Measurements from ENCODE around the gene PCDH11X. TPM values are rescaled to one million over a fixed set of nuclear protein-coding genes. Genes with fewer than 3 reads are reported as not detected.
A peak's percentile ranks its signal among the peaks of the same experiment; 100 is the strongest.
"Not testable (repeated sequence)": the region's sequence is repeated elsewhere in the genome, so short reads cannot be mapped to it uniquely, and the experiment has no call there.

PCDH11X gene
- total and polyA plus RNA-seq, 7 experiments from 2014 or later: not detected

- DNase-seq, POLR2A ChIA-PET: not testable (repeated sequence)
- H3K4me3 Mint-ChIP-seq: peak overlapping the region in 3 of 10 donors; percentile 22 to 61 (median 36)
Measured at GRCh38 chrX:91781553-91782298, 2.6 kb downstream of the PCDH11X start.

GRCh38 chrX:91782825-91783224 lies 3.6 kb downstream of the PCDH11X start:
- DNase-seq; H3K27ac ChIP-seq (ENCODE audit: low read depth, low read length); H3K36me3 Mint-ChIP-seq; ATAC-seq; CTCF ChIA-PET; H3K4me3 Mint-ChIP-seq; H3K27ac Mint-ChIP-seq; H3K9me3 ChIP-seq (ENCODE audit: control insufficient read depth in 2 of 3, low read length in 3 of 3); POLR2A ChIA-PET; H3K4me1 ChIP-seq (ENCODE audit: control insufficient read depth in 2 of 2, insufficient read depth in 2 of 2, low read length in 2 of 2); H3K9me3 Mint-ChIP-seq; H3K36me3 ChIP-seq (ENCODE audit: control insufficient read depth in 2 of 3, insufficient read depth in 3 of 3, low read length in 3 of 3); intact Hi-C loops (cut with micrococcal nuclease); H3K4me3 ChIP-seq (ENCODE audit: low read length); H3K27me3 ChIP-seq (ENCODE audit: control insufficient read depth in 2 of 2, insufficient read depth in 2 of 2, low read length in 2 of 2): not testable (repeated sequence)
- Mint-ChIP-seq H3K27me3 (peaks cover 0 to 13% (median 7%) of the 10 kb centered on the region in 5 donors), H3K4me1 (peaks cover 0 to 10% (median 0%) of the 10 kb centered on the region in 7 donors)

More at GRCh38 chrX:91781553-91782298, 2.6 kb downstream of the PCDH11X start:
- ATAC-seq; H3K27me3 ChIP-seq (ENCODE audit: control insufficient read depth in 2 of 2, insufficient read depth in 2 of 2, low read length in 2 of 2); H3K36me3 Mint-ChIP-seq; H3K27ac ChIP-seq (ENCODE audit: low read depth, low read length); CTCF ChIA-PET; H3K4me3 ChIP-seq (ENCODE audit: low read length); H3K36me3 ChIP-seq (ENCODE audit: control insufficient read depth in 2 of 3, insufficient read depth in 3 of 3, low read length in 3 of 3); H3K9me3 Mint-ChIP-seq; H3K9me3 ChIP-seq (ENCODE audit: control insufficient read depth in 2 of 3, low read length in 3 of 3); H3K4me1 ChIP-seq (ENCODE audit: control insufficient read depth in 2 of 2, insufficient read depth in 2 of 2, low read length in 2 of 2); intact Hi-C loops (cut with micrococcal nuclease): not testable (repeated sequence)
- Mint-ChIP-seq H3K27me3 (peaks cover 0 to 13% (median 7%) of the 10 kb centered on the region in 5 donors), H3K27ac (peak overlapping the region in 1 of 9 donors; percentile 70), H3K4me1 (peaks cover 0 to 10% (median 0%) of the 10 kb centered on the region in 7 donors)

- H3K36me3 Mint-ChIP-seq; H3K36me3 ChIP-seq (ENCODE audit: control insufficient read depth in 2 of 3, insufficient read depth in 3 of 3, low read length in 3 of 3); intact Hi-C loops (cut with micrococcal nuclease); H3K27ac Mint-ChIP-seq; H3K4me1 Mint-ChIP-seq; H3K9me3 Mint-ChIP-seq; H3K27ac ChIP-seq (ENCODE audit: low read depth, low read length); H3K4me3 Mint-ChIP-seq; H3K4me3 ChIP-seq (ENCODE audit: low read length); H3K27me3 ChIP-seq (ENCODE audit: control insufficient read depth in 2 of 2, insufficient read depth in 2 of 2, low read length in 2 of 2); POLR2A ChIA-PET; H3K4me1 ChIP-seq (ENCODE audit: control insufficient read depth in 2 of 2, insufficient read depth in 2 of 2, low read length in 2 of 2); DNase-seq; H3K27me3 Mint-ChIP-seq; H3K9me3 ChIP-seq (ENCODE audit: control insufficient read depth in 2 of 3, low read length in 3 of 3); CTCF ChIA-PET; ATAC-seq: not testable (repeated sequence)
Measured at GRCh38 chrX:91817537-91817936, 38.4 kb downstream of the PCDH11X start.

- H3K36me3 ChIP-seq (ENCODE audit: control insufficient read depth in 2 of 3, insufficient read depth in 3 of 3, low read length in 3 of 3); H3K4me3 ChIP-seq (ENCODE audit: low read length); intact Hi-C loops (cut with micrococcal nuclease); CTCF ChIA-PET; POLR2A ChIA-PET; H3K4me1 Mint-ChIP-seq; ATAC-seq; DNase-seq; H3K9me3 Mint-ChIP-seq; H3K9me3 ChIP-seq (ENCODE audit: control insufficient read depth in 2 of 3, low read length in 3 of 3); H3K27ac ChIP-seq (ENCODE audit: low read depth, low read length); H3K4me3 Mint-ChIP-seq; H3K36me3 Mint-ChIP-seq; H3K27ac Mint-ChIP-seq; H3K27me3 ChIP-seq (ENCODE audit: control insufficient read depth in 2 of 2, insufficient read depth in 2 of 2, low read length in 2 of 2); H3K27me3 Mint-ChIP-seq; H3K4me1 ChIP-seq (ENCODE audit: control insufficient read depth in 2 of 2, insufficient read depth in 2 of 2, low read length in 2 of 2): not testable (repeated sequence)
Measured at GRCh38 chrX:91825321-91825720, 46.1 kb downstream of the PCDH11X start.

All from naive thymus-derived CD4-positive, alpha-beta T cell (primary cell).